Measurements from ENCODE around the gene FKBP15.
"Not testable (repeated sequence)": the region's sequence is repeated elsewhere in the genome, so short reads cannot be mapped to it uniquely, and the experiment has no call there.

The FKBP15 gene, protein sequence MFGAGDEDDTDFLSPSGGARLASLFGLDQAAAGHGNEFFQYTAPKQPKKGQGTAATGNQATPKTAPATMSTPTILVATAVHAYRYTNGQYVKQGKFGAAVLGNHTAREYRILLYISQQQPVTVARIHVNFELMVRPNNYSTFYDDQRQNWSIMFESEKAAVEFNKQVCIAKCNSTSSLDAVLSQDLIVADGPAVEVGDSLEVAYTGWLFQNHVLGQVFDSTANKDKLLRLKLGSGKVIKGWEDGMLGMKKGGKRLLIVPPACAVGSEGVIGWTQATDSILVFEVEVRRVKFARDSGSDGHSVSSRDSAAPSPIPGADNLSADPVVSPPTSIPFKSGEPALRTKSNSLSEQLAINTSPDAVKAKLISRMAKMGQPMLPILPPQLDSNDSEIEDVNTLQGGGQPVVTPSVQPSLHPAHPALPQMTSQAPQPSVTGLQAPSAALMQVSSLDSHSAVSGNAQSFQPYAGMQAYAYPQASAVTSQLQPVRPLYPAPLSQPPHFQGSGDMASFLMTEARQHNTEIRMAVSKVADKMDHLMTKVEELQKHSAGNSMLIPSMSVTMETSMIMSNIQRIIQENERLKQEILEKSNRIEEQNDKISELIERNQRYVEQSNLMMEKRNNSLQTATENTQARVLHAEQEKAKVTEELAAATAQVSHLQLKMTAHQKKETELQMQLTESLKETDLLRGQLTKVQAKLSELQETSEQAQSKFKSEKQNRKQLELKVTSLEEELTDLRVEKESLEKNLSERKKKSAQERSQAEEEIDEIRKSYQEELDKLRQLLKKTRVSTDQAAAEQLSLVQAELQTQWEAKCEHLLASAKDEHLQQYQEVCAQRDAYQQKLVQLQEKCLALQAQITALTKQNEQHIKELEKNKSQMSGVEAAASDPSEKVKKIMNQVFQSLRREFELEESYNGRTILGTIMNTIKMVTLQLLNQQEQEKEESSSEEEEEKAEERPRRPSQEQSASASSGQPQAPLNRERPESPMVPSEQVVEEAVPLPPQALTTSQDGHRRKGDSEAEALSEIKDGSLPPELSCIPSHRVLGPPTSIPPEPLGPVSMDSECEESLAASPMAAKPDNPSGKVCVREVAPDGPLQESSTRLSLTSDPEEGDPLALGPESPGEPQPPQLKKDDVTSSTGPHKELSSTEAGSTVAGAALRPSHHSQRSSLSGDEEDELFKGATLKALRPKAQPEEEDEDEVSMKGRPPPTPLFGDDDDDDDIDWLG

DNA sequence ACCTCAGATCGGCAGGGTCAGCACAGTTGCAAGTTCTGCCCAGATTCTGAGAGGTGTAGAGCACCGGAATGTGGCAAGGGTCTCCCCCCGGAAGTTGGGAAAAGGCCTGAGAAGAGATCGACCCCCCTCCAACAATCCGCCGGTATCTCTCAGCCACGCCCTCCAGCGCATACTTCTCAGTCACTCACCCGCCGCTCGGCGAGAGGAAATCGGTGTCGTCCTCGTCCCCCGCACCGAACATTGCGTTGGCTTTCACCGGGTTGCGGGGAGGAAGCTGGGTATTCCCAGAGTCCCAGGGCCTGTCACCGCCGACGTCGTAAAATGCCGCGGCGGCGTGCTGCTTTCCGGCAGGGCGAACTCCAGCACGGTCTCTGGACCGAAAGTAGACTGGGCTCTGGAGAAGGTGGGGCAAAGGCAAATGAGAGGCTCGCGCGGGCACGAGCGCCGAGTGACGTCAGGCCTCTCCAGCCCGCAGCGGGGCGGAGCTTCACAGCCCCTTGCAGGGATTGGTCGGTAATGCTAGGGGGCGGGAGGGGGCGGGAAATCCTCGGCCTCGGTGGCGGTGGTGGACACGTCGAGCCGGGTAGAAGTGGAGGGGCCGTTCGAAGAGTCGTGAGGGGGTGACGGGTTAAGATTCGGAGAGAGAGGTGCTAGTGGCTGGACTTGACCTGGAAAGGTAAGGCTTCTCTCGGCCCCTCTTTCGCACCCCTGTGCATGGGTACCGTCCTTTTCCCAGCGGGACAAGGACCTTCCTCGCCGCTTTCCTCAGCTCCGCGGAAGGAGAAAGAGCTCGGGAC lies at the start of gene FKBP15, which contains the start of gene SLC31A1:
Gene FKBP15 (minus strand): TSS at position 275 of the 797 bp plus-strand sequence. CDS start 34 bp downstream, at position 241.
Gene SLC31A1 (plus strand): TSS at position 542 of the 797 bp plus-strand sequence. CDS start 34,605 bp downstream, outside the sequence.
- DNase-seq = peak; percentile 96 to 97

DNA sequence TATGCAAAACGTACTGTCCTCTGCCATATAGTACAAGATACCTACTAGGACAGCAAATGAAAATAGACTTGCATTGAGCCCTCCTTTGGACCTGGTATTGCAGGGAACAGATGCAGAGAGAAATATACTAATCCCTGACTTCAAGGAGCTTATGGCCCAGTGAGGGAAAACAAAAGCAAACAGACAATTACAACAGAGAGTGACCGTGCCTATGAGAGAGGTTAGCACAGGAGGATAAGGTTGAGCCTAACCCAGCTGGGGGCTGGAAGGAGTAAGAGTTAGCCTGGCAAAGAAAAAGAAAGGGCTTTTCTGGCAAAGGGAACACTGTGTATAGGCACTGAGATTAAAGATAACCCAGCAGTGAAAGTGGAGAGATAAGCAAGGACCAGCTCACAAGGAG lies 48.8 kb upstream of the FKBP15 start:
- DNase-seq = no peak

DNA sequence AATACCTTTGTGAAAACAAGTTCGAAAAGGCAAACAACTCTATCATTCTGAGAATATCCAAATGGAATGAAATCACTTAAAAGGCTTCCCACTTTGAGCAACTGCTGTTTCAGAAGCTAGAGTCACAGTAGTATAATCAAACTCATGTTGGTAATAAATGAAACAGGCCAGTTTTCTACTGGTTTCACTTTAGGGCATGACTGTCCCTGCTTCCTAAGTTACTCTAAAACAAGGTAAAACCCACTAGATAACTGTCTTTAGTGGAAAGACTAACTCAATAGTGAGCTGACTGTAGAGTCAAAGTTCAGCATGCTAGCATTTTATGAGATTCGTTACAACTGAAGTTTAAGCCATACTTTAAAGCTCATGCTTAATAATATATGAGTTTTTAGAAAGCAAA lies 48.3 kb upstream of the FKBP15 start:
- DNase-seq = no peak

DNA sequence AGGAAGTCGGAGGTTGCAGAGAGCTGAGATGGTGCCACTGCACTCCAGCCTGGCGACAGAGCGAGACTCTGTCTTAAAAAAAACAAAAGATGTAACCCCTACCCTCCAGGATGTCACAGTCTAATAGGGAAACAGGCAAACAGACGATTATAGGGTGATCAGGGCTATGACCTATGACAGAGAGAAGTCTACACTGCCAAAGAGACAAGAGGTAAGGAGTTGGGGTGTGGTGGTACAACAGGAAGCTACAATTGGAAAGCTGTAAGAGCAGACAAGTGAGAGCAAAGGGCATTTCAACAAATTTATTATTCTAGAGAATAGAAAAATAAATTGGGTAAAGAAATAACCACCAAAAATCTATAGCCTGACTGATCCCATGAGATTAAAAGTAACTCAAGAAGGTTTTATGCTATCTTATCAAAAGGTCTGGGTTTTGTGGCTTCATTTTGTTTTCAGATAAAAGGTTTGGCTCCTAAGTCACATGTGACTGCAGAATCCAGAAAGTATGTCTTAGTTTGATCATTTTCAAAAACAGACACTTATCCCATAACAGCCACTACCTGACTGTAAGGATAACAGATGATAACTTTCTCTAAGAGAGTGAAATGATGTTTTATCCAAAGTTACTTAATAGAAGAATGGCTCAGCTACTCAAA lies 47.0 kb upstream of the FKBP15 start:
- DNase-seq = no peak

DNA sequence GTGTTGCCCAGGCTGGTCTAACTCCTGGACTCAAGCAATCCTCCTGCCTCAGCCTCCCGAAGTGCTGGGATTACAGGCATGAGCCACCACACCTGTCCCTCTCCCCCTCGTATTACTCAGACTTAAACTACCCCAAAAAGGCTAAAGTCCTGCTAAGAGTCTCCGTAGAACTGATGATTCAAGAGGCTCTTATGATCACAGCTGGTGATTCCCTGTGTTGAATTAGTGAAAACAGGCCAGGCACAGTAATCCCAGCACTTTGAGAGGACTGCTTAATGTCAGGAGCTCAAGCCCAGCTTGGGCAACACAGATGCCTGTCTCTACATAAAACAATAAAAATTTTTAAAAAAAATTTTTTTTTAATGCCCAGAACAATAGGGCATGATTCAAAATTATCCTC lies 45.1 kb upstream of the FKBP15 start:
- DNase-seq = no peak

DNA sequence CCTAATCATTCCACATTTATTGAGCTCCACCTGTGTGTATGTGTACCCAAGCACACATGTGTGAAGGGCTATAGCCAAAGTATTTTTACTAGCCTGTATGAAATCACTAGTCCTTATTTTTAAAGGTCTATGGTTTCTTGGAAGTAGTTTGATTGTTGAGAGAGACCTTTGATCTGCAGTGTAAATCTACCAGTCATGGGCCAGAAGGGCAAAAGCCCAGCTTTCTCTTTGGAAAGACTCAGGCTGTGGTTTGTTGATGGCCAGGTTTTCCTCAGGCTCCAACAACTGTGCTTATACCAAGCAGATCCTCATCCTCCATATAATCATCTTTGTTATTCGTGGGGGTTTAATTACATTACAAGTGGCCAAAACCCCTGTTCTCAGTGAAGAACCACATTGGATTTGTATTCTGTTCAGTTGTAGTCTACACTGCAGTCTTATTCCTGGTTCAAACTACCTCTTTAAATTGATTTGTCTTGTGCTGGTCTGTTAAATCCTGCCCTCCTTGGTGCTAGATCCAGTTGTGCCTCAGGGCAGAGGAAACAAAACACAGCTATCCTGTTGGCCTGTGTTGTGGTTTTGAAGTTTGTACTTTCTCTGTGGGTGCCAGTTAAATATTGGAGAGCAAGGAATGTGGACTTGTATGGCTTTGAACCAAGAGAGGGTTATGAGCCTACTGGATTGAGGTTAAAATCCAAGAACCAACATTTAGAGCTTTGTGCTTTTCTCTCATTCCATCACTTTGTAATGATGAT lies 41.0 kb upstream of the FKBP15 start:
- no peak for DNase-seq

DNA sequence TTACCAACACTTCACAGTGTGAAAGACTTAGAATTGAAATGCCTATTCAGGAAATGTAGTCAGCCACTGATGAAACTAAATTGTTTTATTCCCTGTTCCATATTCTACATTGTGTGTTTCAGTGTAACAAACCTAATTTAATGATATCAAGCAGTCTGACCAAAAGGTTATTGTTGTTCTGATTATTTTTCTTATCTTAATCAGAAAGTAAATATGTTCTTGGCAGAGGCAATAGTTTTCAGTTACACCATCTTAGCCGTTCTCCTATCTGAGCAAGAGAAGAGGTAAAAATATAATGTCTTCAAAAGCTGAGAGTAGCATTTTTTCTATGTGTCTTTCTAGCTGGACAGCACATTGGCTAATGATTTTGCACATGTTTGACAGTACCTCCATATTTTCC lies 37.2 kb upstream of the FKBP15 start:
- DNase-seq = no peak

DNA sequence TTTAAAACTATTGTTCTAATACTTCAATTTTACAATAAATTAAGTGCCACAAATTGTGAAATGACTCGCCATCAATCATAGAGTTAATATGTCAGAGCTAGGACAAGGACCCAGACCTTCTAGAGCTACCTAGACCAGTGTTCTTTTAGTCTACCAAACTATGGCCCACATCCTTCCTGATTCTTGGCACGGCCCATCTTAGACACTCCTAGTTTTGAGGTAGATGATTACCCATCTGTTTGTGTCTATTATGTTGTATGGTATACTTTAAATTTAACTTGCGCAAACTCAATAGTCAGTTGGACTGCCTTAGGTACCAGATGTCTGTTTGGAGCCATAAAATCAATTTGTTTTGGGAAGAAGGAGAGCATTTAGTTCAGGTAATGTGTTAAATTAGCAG lies 36.8 kb upstream of the FKBP15 start:
- no peak for DNase-seq

DNA sequence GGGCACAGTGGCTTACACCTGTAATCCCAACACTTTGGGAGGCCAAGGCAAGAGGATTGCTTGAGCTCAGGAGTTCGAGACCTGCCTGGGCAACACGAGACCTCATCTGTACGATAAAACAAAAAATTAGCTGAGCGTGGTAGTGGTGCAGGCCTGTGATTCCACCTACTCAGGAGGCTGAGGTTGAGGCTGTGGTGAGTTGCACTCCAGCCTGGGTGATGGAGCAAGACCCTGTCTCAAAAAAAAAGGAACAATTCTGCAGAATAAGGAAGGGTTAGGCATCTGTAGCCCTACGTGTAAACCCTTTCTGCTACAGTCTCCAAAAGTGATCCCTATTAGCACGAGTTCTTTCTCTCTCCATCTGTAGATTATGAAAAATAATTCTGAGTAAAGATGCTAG lies 34.4 kb upstream of the FKBP15 start:
- no peak for DNase-seq

DNA sequence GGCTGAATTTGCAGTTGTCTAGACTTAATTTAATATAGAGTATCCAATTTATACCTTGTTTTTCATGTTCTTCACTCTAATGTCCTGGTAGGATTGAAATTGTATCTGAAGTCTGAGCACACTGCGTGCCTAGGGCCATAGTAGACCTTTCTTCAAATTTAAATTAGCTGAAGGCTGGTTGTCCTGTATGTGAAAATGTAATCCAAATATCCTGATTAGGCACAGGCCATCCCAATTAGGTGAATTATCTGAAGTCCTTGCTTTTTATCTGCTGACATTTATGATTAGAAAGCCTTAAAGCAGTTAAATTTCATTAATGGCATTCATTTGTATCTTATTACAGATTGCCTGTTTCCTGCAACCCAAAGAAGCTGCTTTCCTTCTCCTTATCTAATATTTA lies 33.9 kb upstream of the FKBP15 start:
- DNase-seq = no peak

DNA sequence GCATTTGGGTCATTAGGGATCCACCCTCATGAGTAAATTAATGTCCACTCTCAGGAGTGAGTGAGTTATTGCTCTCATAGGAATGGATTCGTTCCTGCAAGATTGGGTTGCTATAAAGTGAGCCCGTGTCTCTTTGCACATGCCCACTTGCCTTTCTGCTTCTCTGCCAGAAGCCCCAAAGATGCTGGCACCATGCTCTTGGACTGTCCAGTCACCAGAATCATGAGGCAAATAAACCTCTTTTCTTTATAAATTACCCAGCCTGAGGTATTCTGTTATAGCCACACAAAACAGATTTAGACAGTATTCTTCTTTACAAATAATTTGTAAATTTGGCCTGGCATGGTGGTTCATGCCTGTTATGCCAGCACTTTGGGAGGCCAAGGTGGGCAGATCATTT lies 29.7 kb upstream of the FKBP15 start:
- DNase-seq = no peak

DNA sequence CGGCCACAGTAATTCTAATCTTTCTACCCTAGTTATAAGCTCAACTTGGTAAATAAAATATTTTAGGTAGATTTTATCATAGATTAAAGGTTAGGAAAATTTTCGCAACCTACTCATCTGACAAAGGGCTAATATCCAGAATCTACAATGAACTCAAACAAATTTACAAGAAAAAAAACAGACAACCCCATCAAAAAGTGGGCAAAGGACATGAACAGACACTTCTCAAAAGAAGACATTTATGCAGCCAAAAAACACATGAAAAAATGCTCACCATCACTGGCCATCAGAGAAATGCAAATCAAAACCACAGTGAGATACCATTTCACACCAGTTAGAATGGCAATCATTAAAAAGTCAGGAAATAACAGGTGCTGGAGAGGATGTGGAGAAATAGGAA lies 28.6 kb upstream of the FKBP15 start:
- not testable (repeated sequence) for DNase-seq

DNA sequence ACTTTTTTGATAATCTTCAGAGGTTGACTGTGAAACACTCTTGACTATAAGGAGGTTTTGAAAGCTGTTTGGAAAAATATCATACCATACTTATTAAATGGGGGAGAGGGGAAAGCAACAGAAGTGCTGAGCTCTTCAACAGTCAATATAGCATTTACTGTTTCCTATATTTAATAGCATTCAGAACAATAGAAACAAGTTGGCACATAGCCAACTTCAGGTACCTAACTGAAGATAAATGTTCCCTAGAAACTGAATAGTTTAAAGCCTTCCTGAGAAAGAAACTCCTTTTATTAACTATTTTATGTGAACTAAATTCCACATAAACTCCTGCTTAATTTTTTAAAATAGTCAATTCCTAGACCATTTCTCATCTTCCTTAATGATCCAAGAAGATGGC lies 26.6 kb upstream of the FKBP15 start:
- no peak for DNase-seq

DNA sequence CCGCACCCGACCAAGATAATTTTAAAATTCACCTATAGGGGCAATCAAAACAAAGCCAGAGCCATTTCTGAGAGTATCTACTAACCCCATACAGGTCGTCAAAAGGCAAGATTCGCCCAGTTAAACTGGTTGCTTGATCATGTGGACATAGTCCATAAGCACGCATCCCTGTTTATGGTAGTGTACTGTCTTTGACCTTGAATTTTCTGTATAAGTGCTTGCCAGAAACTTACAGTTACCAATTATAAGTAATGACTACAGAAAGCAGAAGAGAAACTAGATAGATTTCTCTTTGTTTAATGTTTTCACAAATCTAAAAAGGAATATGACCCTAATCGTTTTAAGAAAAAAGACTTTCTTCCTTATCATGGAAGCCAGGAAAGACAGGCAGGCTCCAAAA lies 25.9 kb upstream of the FKBP15 start:
- no peak for DNase-seq

DNA sequence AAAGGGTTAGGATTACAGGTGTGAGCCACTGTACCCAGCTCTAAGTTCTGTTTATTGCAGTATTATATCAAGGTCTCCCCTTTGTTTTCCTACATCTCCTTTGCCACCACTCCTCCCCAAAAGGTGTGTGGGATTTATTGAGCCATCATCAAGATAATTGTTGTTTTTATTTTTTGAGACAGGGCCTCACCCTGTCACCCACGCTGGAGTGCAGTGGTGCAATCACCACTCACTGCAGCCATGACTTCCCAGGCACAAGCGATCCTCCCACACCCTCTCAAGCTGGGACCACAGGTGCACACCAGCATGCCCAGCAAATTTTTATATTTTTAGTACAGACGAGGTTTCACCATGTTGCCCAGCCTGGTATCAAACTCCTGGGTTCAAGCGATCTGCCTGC lies 24.8 kb upstream of the FKBP15 start:
- no peak for DNase-seq

DNA sequence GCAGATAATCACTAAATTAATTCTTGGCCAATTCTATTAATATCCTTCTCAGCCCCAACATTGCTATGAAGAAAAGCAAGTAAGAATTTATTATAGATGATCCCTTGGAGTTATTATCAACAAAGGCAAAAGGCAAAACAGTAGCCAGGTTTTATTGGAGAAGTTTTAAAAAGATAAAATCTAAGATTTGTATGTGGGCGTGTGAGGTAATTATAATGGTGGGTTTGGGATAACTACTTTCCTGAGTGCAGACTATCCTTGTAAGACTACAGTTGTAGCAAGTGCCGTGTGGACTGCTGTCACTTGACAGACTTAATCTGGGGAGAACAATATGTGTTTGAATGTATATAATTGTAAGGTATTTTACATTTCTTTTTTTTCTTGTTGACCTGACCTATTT lies 23.5 kb upstream of the FKBP15 start:
- no peak for DNase-seq

DNA sequence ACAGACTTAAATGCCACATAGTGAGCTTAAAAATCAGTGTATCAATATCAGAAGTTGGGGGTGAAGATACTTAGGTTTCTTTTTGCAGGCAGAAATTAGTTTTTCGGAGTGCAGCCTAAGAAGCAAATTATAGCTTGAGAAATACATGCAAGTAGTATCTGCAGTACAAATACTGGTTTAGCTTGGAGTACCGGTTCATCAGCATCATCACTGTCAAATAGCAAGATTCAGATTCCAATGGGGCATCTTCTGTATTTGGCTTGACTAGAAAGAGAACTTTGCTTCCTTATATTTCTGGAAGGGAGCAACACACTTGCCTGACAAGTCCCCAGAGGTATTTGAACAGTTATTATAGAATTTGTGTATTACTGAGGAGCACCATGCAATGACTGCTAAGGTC lies 20.1 kb upstream of the FKBP15 start:
- no peak for DNase-seq

DNA sequence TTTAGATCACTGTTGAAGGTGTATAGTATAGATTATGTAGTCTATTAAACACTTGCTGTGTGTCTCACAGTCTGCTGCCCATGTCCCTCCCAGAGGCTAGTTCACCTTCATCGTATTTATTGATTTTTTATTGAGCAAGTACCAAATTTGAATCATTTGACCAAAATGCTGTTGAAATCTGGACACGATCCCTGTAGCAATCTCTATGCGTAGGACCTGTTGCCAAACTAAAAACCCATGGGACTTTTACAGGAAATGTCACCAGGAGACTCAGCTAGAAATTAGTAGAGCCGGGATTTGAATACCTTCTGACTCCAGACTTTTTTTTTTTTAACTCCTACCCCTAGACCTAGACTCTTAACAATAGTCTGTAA lies 17.8 kb upstream of the FKBP15 start:
- DNase-seq = no peak

DNA sequence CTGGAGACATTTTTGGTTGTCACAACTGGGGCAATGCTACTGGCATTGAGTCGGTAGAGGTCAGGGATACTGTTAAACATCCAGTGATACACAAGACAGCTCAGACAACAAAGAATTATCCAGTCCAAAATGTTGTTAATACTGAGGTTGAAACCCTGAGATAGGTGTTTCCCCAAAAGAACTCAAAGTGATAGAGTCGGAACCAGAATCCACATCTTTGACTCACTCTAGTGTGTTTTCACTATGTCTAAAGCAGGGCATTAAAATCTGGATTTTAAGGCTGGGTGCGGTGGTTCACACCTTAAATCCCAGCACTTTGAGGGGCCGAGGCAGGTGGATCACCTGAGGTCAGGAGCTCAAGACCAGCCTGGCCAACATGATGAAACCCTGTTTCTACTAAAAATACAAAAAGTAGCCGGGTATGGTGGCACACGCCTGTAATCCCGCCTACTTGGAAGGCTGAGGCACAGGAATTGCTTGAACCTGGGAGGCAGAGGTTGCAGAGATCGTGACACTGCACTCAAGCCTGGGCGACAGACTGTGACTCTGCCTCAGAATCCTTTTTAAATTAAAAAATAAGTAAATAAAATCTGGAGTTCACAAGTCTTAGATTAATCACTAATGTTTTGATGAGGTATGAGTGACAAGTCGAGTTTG lies 17.3 kb upstream of the FKBP15 start:
- no peak for DNase-seq

DNA sequence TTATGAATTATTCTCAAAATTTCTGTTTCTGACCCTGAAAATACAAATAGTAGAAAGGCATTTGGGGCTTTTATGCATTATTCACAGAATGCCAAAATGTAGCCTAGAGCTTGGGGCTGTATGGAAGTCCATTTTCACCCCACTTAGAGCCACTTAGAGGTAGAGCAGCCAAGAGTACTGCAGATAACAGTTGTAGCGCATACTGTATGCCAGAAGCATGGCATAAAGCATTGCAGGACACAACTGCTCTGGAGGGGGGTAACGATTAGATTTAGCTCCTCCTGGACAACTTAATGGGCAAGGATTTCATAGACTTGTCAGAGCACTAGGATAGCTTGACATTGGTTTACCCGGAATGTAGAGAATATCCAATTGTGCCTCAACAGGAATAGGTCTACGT lies 15.9 kb upstream of the FKBP15 start:
- no peak for DNase-seq

Data from activated CD4-positive, alpha-beta T cell treated with anti-CD3 and anti-CD28 coated beads, Interleukin-2, amount 50 U/mL, for 48 hours (primary cell).